ENCODE measurements around the gene AVPR2.
A peak's percentile ranks its signal among the peaks of the same experiment; 100 is the strongest.

Gene AVPR2

GRCh38 chrX:153937056-153937455, 32.6 kb downstream of the AVPR2 start (continued):
- no peak for TF ChIP-seq ZNF768 (tag by site-specific recombination; IDR thresholded peaks at IDR 0.05)
- no peak for TF ChIP-seq ZNF350 (tag by site-specific recombination; IDR thresholded peaks at IDR 0.05)
- TF ChIP-seq ZNF660 (tag by site-specific recombination; IDR thresholded peaks at IDR 0.05): no peak
- 0 out of 2 replicates have a peak, but pooled peaks have one; percentile 54 for TF ChIP-seq ZNF610 (tag by site-specific recombination; IDR thresholded peaks at IDR 0.05; ENCODE audit: borderline replicate concordance)
- TF ChIP-seq, protein P1, sequence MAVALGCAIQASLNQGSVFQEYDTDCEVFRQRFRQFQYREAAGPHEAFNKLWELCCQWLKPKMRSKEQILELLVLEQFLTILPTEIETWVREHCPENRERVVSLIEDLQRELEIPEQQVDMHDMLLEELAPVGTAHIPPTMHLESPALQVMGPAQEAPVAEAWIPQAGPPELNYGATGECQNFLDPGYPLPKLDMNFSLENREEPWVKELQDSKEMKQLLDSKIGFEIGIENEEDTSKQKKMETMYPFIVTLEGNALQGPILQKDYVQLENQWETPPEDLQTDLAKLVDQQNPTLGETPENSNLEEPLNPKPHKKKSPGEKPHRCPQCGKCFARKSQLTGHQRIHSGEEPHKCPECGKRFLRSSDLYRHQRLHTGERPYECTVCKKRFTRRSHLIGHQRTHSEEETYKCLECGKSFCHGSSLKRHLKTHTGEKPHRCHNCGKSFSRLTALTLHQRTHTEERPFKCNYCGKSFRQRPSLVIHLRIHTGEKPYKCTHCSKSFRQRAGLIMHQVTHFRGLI (tag by site-specific recombination; IDR thresholded peaks at IDR 0.05): no peak; the same call in 1 of the 2 replicates
- TF ChIP-seq KLF10 (tag by site-specific recombination; IDR thresholded peaks at IDR 0.05): no peak
- TF ChIP-seq ZNF580 (tag by site-specific recombination; IDR thresholded peaks at IDR 0.05): peak; percentile 76; the same call in 1 of the 2 replicates
- TF ChIP-seq EGR2 (tag by site-specific recombination; IDR thresholded peaks at IDR 0.05; ENCODE audit: low read depth): no peak
- no peak for TF ChIP-seq ZNF624 (tag by site-specific recombination; IDR thresholded peaks at IDR 0.05)
- no peak for TF ChIP-seq SCRT2 (tag by site-specific recombination; IDR thresholded peaks at IDR 0.05)
- TF ChIP-seq, protein P2, sequence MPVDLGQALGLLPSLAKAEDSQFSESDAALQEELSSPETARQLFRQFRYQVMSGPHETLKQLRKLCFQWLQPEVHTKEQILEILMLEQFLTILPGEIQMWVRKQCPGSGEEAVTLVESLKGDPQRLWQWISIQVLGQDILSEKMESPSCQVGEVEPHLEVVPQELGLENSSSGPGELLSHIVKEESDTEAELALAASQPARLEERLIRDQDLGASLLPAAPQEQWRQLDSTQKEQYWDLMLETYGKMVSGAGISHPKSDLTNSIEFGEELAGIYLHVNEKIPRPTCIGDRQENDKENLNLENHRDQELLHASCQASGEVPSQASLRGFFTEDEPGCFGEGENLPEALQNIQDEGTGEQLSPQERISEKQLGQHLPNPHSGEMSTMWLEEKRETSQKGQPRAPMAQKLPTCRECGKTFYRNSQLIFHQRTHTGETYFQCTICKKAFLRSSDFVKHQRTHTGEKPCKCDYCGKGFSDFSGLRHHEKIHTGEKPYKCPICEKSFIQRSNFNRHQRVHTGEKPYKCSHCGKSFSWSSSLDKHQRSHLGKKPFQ (tag by site-specific recombination; IDR thresholded peaks at IDR 0.05): peak; percentile 64; the same call in 1 of the 2 replicates
- no peak for TF ChIP-seq SP7 (tag by site-specific recombination; IDR thresholded peaks at IDR 0.05)
- TF ChIP-seq ZNF155 (tag by site-specific recombination; IDR thresholded peaks at IDR 0.05): 0 out of 2 replicates have a peak, but pooled peaks have one; percentile 47
- no peak for TF ChIP-seq ZNF785 (tag by site-specific recombination; IDR thresholded peaks at IDR 0.05)
- no peak for TF ChIP-seq WT1 (tag by site-specific recombination; IDR thresholded peaks at IDR 0.05)
- TF ChIP-seq ZNF585B (tag by site-specific recombination; IDR thresholded peaks at IDR 0.05): 0 out of 2 replicates have a peak, but pooled peaks have one; percentile 8
- no peak for TF ChIP-seq ZNF548 (tag by site-specific recombination; IDR thresholded peaks at IDR 0.05)
- TF ChIP-seq ZNF555 (tag by site-specific recombination; conservative IDR thresholded peaks at IDR 0.05): no peak; the same call in none of the 2 replicates
- 0 out of 2 replicates have a peak, but pooled peaks have one; percentile 53 for TF ChIP-seq ZFP3 (tag by site-specific recombination; IDR thresholded peaks at IDR 0.05; ENCODE audit: low read depth)
- TF ChIP-seq ZNF26 (tag by site-specific recombination; IDR thresholded peaks at IDR 0.05): no peak
- TF ChIP-seq ZNF311 (tag by site-specific recombination; IDR thresholded peaks at IDR 0.05; ENCODE audit: borderline replicate concordance): no peak
- TF ChIP-seq ZNF514 (tag by site-specific recombination; IDR thresholded peaks at IDR 0.05): peak; percentile 77; the same call in 1 of the 2 replicates
- peak; percentile 58; the same call in 1 of the 2 replicates for TF ChIP-seq KLF7 (tag by site-specific recombination; IDR thresholded peaks at IDR 0.05; ENCODE audit: borderline replicate concordance)
- no peak; the same call in 1 of the 2 replicates for TF ChIP-seq MZF1 (tag by site-specific recombination; IDR thresholded peaks at IDR 0.05; ENCODE audit: borderline replicate concordance)
- peak; percentile 96; the same call in 1 of the 2 replicates for TF ChIP-seq ZNF354C (tag by site-specific recombination; IDR thresholded peaks at IDR 0.05; ENCODE audit: borderline replicate concordance, low read depth)
- TF ChIP-seq ZNF48 (tag by site-specific recombination; IDR thresholded peaks at IDR 0.05): no peak
- TF ChIP-seq ZNF23 (tag by site-specific recombination; IDR thresholded peaks at IDR 0.05; ENCODE audit: borderline replicate concordance): no peak
- no peak for TF ChIP-seq IKZF3 (tag by site-specific recombination; IDR thresholded peaks at IDR 0.05)
- no peak for TF ChIP-seq KLF9 (tag by site-specific recombination; IDR thresholded peaks at IDR 0.05; ENCODE audit: low read depth)
- TF ChIP-seq, protein P3, sequence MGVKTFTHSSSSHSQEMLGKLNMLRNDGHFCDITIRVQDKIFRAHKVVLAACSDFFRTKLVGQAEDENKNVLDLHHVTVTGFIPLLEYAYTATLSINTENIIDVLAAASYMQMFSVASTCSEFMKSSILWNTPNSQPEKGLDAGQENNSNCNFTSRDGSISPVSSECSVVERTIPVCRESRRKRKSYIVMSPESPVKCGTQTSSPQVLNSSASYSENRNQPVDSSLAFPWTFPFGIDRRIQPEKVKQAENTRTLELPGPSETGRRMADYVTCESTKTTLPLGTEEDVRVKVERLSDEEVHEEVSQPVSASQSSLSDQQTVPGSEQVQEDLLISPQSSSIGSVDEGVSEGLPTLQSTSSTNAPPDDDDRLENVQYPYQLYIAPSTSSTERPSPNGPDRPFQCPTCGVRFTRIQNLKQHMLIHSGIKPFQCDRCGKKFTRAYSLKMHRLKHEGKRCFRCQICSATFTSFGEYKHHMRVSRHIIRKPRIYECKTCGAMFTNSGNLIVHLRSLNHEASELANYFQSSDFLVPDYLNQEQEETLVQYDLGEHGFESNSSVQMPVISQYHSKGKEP (tag by site-specific recombination; IDR thresholded peaks at IDR 0.05): no peak
- peak; percentile 93; the same call in 1 of the 2 replicates for TF ChIP-seq ZNF138 (tag by site-specific recombination; IDR thresholded peaks at IDR 0.05; ENCODE audit: borderline replicate concordance)
- TF ChIP-seq ZNF423 (tag by site-specific recombination; IDR thresholded peaks at IDR 0.05): no peak
